A673 (cell line): ENCODE measurements around the gene NCKIPSD.

ENCODE experiments used
- EZH2 ChIP-seq: fragments of 200-600 bp; sonication (generic); IDR thresholded peaks from 2 replicates; pipeline ENCODE4 v1.6.1; 2017; ENCODE audit warnings: borderline replicate concordance, low read depth, mild to moderate bottlenecking, mixed read lengths, antibody characterized with exemption, low read length; ENCODE audit not compliant: poor library complexity, severe bottlenecking
- TF ChIP-seq, protein P1 (sequence below): fragments of 300-800, 200-600 bp; sonication (generic); conservative IDR thresholded peaks from 2 replicates; pipeline ENCODE4 v1.5.1; 2017; ENCODE audit warnings: low read depth, mild to moderate bottlenecking, antibody characterized with exemption, low read length, moderate library complexity, mixed read lengths

GRCh38 chr3:48662145-48662752 is 23.5 kb downstream of the NCKIPSD start:
- TF ChIP-seq, protein P1, sequence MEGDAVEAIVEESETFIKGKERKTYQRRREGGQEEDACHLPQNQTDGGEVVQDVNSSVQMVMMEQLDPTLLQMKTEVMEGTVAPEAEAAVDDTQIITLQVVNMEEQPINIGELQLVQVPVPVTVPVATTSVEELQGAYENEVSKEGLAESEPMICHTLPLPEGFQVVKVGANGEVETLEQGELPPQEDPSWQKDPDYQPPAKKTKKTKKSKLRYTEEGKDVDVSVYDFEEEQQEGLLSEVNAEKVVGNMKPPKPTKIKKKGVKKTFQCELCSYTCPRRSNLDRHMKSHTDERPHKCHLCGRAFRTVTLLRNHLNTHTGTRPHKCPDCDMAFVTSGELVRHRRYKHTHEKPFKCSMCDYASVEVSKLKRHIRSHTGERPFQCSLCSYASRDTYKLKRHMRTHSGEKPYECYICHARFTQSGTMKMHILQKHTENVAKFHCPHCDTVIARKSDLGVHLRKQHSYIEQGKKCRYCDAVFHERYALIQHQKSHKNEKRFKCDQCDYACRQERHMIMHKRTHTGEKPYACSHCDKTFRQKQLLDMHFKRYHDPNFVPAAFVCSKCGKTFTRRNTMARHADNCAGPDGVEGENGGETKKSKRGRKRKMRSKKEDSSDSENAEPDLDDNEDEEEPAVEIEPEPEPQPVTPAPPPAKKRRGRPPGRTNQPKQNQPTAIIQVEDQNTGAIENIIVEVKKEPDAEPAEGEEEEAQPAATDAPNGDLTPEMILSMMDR, result no peak
- no peak for TF ChIP-seq EZH2
